LNCAP (cell line): ENCODE measurements around the gene ITSN1.

ENCODE experiments used
- CTCF ChIP-seq: fragments of 450-650 bp; IDR thresholded peaks from 2 replicates; pipeline ENCODE4 v1.5.1; 2017; ENCODE audit warnings: mild to moderate bottlenecking

Gene ITSN1

GRCh38 chr21:33767960-33768359 lies 125.7 kb downstream of the ITSN1 start:
- TF ChIP-seq CTCF, result no peak

- no peak for TF ChIP-seq CTCF
These were observed 126.8 kb downstream of the ITSN1 start for GRCh38 chr21:33769057-33769456.

GRCh38 chr21:33770542-33770941 lies 128.2 kb downstream of the ITSN1 start:
- no peak for TF ChIP-seq CTCF

GRCh38 chr21:33771976-33772375 lies 129.7 kb downstream of the ITSN1 start:
- TF ChIP-seq CTCF, result no peak

- TF ChIP-seq CTCF, result no peak
These were observed 132.2 kb downstream of the ITSN1 start for GRCh38 chr21:33774551-33774950.

GRCh38 chr21:33775100-33775828 lies 133.0 kb downstream of the ITSN1 start:
- no peak for TF ChIP-seq CTCF

- TF ChIP-seq CTCF, result no peak
These were observed 138.3 kb downstream of the ITSN1 start for GRCh38 chr21:33780631-33781030.

- no peak for TF ChIP-seq CTCF
These were observed 138.8 kb downstream of the ITSN1 start for GRCh38 chr21:33781121-33781520.
